ENCODE measurements around the gene STAT5B.
"Not testable (repeated sequence)": the region's sequence is repeated elsewhere in the genome, so short reads cannot be mapped to it uniquely, and the experiment has no call there.

DNA sequence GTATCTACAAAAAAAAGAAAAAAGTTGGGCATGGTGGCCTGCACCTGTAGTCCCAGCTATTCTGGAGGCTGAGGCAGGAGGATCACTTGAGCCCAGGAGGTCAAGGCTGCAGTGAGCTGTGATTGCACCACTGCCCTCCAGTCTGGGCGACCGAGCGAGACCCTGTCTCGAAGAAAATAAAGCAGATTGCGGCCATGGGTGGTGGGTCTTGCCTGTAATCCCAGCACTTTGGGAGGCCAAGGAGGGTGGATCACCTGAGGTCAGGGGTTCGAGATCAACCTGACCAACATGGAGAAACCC is 28.8 kb upstream of the STAT5B start:
- TF ChIP-seq EZH2 (IDR thresholded peaks at IDR 0.05; ENCODE audit: insufficient read depth, poor library complexity, severe bottlenecking); EZH2phosphoT487 (IDR thresholded peaks at IDR 0.05; ENCODE audit: insufficient read depth, low read depth): not testable (repeated sequence)
